Stimulated activated CD4-positive, alpha-beta T cell treated with anti-CD3 and anti-CD28 coated beads, TNF-alpha, amount 100 ng/mL, for 1 hour (primary cell): ENCODE measurements around the gene XIRP2.

Experiments used
- DNase-seq, 3 donors: peaks; one replicate each; pipeline ENCODE4 v3.0.0-alpha.2; 2020; ENCODE audit warnings: low read depth in 3 of 3, low spot score in 1 of 3

The XIRP2 gene, protein sequence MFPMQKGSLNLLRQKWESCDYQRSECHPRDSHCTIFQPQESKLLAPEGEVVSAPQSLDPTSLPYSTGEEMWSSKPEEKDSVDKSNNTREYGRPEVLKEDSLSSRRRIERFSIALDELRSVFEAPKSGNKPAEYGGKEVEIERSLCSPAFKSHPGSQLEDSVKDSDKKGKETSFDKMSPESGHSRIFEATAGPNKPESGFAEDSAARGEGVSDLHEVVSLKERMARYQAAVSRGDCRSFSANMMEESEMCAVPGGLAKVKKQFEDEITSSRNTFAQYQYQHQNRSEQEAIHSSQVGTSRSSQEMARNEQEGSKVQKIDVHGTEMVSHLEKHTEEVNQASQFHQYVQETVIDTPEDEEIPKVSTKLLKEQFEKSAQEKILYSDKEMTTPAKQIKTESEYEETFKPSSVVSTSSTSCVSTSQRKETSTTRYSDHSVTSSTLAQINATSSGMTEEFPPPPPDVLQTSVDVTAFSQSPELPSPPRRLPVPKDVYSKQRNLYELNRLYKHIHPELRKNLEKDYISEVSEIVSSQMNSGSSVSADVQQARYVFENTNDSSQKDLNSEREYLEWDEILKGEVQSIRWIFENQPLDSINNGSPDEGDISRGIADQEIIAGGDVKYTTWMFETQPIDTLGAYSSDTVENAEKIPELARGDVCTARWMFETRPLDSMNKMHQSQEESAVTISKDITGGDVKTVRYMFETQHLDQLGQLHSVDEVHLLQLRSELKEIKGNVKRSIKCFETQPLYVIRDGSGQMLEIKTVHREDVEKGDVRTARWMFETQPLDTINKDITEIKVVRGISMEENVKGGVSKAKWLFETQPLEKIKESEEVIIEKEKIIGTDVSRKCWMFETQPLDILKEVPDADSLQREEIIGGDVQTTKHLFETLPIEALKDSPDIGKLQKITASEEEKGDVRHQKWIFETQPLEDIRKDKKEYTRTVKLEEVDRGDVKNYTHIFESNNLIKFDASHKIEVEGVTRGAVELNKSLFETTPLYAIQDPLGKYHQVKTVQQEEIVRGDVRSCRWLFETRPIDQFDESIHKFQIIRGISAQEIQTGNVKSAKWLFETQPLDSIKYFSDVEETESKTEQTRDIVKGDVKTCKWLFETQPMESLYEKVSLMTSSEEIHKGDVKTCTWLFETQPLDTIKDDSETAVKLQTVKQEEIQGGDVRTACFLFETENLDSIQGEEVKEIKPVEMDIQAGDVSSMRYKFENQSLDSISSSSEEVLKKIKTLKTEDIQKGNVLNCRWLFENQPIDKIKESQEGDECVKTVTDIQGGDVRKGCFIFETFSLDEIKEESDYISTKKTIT (N-terminal part only)

DNA sequence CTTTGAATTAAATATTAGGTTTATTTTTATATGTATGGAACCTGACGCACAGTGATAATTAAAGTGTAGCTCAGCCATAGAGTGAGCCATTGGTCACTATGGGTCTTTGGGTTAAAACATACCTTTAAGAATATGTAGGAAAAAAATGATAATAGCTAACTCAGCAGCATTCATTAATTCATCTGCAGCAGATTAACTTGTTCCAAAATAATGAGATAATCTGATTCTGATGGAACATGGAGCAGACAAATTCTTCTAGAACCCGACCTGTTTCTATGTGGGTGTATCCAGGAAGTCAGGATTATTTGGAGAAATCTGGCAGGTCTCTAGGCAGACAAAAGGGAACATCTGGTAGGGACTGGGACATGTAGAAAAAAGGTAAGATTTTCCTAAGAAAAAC lies at the start of gene XIRP2:
Gene XIRP2, plus strand, starts transcription at position 301 of the 400 bp plus-strand sequence. CDS start 15,003 bp downstream, outside the sequence.
- DNase-seq: no peak

DNA sequence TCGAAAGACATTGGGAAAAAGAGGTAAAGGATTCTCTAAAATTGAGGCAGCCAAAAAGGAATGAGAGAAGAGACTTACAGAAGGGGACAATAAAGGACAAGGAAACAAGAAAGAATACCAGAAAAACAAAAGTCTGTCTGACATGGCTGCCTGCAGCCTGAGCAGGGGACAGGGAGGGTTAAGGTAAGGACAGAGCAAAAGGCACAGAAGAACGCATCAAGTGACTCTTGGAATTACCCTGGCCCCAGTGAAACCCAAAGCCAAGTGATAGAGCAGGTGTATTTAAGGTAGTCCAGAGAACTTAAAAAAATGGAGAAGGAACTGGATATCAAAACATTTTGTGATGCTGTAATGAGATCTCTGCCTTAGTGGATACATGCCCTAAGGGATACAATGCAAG lies 47.1 kb upstream of the XIRP2 start:
- no peak for DNase-seq

DNA sequence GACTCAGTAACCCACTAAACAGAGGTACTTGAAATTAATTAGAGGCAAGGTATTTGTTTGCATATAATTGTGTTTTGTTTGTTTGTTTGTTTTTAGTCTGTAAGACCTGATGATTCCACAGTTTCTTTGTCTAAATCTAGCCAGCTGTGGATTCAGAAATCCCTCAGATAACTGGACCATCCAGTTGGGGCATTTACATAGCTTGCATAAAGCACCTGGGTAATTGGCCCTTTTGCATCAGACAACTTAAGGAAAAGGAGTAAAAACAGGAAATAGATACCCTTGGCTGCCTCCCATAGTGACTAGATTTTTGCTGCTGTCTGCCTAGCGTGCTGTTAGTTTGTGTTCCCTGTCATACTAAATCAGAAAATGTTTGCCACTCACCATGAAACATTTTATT lies 46.6 kb upstream of the XIRP2 start:
- no peak for DNase-seq

DNA sequence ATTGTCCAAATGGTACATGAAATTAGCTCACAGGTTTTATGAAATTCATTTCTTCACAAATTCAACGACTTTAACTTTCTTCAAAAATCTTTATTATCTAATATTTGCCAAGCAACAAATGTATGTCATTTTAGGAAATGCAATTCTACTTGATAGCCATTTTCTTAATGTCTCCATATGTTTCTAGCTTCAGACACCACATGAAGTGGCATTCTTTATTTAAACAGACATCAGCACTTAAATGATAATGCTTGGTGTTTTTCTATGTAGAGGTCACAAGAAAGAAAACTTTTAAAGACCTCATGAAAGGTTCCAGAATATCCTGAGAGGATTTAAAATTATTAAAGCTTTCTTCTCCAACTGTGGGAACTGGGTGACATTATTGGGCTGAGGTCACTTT lies 44.2 kb upstream of the XIRP2 start:
- DNase-seq: no peak

DNA sequence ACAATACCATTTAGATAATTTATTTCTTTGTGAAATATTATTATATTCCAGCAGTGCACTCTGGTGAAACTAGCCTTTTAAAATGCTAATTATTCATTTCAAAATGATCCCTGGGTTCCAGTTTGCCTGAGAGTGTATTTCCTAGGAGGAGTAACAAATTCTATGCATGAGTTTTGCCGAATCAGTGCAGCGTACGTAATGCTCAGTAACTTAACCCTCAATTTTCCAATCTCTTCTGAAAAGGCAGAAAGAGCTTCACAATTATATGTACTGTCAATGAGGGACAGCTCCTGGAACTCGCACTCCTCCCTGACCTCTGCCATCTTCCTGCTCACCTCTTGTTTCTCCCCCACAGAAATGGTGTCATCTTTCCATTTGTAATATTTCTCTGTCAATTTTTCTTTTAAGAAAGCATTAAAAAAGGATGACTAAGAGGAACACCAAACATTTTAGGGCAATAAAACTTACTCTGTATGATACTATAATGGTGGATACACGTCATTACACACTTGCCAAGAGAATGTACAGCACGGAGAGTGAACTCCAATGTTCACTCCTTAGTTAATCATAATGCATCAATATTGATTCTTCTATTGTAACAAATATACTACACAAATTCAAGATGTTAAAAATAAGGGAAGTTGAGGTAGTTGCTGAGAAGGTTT lies 25.7 kb upstream of the XIRP2 start:
- no peak for DNase-seq

DNA sequence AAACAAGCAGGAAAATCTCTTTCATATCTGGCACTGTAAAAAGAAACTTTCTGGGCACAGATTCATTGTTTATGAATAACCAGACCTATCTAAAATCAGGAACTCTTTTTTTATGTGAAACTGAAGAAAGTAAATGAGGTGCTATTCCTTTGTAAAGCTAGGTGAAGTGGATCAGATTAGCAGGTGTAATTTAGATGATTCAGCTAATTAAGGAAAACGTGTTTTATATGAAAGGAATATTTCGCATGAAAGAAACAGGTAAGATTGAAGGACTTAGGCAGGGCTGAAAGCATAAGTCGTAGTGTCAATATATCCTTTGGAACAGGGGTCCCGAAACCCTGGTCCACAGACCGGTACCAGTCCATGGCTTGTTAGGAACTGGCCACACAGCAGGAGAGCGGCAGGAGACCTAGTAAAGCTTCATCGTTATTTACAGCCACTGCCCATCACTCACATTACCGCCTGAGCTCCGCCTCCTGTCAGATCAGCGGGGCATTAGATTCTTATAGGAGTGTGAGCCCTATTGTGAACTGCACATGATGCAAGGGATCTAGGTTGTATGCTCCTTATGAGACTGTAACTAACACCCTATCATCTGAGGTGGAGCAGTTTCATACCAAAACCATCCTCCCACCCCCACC lies 20.3 kb upstream of the XIRP2 start:
- DNase-seq: no peak

DNA sequence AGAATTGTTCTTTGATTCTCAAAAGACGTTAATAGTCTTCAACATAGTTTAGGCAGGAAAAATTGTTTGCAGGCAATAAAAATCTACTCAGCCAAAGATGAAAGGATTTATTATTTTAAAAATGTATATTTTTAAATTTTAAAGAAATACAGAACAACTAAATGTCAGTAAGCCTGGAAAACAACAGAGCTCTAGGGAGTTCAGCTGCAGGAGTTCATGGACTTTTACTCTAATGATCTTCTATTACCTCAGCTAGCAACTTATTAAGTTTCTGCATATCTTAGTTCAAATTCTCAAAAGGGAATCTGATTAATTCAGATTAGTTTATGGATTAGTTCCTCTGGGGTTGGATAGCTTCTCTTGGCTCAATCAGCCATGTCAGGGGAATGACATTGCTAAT lies 17.9 kb upstream of the XIRP2 start:
- no peak for DNase-seq

DNA sequence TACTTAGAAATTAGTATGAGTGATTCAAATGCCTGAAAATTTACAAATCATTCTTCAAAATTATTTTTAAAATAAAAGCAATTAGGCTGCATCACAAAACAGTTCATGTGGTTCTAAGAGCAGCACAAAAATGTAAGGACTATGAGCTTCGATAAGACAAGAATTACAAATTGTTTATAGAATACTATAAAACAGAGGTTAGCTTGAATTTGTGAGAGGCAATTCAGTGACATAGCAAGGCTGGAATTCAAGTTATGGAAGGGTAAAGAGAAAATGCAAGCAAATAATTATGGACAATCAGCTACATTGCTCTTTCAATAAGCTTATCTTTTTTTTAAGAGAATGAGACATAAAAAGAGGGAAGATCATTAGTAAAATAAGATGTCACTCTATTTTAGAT lies 7.1 kb upstream of the XIRP2 start:
- no peak for DNase-seq

DNA sequence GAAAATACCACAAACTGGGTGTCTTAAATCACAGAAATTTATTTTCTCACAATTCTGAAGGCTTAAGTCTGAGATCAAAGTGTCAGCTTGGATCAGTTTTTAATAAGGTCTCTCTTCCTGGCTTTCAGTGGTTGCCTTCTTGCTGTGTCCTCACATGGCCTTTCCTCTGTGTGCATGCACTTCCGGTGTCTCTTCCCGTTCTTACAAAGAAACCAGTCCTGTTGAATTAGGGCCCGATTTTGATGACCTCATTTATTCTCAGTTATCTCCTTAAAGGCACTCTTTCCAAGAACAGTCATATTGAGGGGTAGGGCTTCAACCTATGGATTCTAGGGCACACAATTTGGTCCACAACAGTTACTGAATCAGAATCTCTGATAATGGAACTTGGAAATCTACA lies 5.4 kb upstream of the XIRP2 start:
- no peak for DNase-seq

DNA sequence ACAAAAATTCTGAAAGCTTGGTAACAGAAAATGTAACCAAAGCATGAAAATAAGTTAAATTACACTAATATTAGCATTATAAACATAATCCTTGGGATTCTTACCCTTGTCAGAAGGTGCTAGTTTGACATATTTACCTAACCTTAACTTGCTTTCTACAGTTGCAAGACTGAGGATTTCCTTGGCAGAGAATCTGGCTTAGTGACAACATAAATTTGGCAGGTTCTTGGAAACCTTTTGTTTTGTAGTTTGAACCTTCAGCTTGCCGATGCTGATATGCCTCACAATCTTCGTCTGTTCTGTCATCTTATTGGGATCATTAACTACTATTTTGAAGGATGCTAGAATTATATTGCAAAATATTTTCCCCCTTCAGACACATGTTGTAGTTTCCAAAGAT lies 3.4 kb downstream of the XIRP2 start:
- DNase-seq: no peak

DNA sequence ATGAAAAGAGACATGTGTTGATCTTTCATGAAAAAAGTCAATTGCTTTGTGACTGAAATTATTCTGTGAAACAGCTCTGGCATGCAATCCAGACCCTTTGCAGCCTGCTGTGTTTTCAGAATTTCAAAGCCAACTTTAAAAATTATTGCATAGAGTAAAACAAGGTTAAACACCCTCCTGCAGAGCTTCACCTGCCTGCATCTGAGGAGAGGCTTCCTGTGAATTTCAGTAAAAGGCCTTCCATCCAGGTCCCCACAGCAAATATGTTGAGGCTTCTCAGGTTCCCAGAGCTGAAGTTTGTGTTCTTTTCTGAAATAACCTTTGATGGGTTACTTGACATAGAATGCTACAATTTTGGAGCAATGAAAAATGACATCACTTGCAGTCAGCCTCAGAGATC lies 4.1 kb downstream of the XIRP2 start:
- no peak for DNase-seq

DNA sequence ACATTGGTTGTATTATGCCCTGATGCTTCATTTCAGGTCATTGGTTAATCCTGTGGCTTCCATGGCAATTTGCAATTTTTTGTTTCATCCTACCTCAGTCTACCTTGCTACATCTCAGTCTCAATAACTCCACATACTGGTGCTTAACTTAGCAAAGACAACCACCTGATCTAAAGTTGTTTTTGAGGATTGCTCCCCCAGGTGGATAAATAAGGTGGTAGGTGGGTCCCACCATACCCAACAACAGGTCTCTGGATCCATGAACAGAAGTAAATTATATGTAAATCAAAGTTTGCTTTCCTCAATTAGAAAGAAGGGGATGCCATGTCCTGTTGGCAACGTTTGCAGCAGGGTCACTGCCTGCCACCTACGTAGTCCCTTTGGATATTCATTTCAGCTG lies 7.0 kb downstream of the XIRP2 start:
- no peak for DNase-seq

DNA sequence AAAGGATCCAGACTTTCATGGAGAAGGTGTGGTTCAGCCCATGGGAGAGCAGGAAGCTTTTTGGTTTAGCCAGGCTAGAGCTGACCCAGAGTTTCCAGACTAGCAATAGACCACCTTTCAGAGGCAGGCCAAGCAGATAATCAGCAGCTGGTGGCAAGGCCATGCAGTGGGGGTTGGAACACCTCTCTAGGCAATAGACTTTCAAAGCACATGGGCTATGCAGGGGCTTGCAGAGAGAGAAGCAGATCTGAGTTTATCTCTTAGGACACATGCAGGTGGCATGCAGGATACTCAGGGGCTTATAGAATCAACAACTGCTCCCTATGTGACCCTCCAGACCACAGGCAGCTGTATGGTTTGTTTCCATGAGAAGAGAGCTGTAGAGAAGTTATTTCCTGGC lies 9.4 kb downstream of the XIRP2 start:
- no peak for DNase-seq

DNA sequence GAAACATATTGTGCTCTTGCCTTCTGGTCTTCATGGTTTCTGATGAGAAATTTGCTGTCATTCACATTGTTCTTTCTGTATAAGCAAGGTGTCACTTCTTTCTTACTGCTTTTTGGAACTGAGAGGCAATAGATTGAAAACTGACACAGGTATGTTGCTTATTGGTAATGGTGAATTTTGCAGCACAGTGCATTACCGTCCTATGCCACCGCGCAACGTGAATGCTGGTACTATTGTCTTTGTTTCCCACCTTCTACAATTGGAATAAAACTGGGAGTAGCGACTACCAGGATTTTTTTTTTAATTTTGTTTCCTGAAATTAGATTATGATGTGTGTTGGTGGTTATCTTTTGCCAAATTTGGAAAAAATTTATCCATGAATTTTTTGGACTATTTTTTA lies 11.4 kb downstream of the XIRP2 start:
- DNase-seq: no peak

DNA sequence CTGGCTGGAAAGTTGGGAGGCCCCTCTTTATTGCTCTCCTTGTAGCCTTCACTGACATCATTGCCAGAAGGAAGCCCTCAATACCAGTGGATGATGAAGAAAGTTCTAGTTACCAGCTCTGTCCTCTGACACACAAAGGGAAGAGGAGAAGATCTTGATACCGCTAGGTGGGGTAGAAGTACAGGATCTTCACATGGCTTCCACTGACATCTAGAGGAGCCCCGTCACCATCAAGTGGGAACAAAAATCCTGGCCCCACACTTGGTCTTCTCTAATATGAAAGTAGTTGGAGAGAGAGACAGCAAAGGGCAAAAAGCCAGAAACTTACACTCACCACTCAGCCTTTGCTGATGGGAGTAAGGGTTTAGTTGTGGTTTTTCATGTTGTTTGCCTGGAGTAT lies 12.4 kb downstream of the XIRP2 start:
- no peak for DNase-seq

DNA sequence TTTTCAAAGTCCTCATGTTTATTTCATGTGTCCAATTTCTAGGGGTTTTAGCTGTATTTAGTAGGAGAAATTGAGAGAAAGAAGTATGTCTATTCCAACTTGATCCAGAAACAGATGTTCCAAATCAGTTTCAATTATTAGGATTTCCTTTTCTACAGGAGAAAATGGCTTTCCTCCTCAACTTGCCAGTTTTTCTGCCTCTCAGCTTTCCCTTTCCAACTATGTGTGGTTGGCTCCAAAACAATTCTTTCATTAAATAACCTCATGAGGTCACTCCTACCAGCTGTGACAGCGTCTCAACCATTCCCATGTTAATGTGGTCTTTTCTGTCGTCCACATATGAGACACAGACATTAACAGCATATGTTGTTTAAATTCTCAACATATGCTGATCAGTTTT lies 13.1 kb downstream of the XIRP2 start:
- DNase-seq: no peak

DNA sequence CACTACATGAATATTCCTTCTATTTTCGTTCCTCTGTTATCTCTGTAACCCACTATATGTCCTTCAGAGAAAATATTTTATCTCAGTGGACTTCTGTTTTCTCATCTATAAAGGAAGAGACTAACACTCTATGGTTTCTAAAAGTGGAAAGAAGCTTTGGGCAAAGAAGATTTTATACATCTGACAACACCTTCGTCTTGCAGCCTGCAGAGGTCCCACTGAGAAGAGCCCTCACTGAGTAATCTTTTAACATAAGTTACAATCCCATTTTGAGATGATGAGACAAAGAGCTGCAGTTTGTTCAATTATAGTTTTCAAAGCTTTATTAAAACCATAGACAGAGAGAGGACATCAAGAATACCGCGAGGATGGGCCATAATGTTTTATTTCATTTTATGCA lies 28.7 kb downstream of the XIRP2 start:
- DNase-seq: no peak

DNA sequence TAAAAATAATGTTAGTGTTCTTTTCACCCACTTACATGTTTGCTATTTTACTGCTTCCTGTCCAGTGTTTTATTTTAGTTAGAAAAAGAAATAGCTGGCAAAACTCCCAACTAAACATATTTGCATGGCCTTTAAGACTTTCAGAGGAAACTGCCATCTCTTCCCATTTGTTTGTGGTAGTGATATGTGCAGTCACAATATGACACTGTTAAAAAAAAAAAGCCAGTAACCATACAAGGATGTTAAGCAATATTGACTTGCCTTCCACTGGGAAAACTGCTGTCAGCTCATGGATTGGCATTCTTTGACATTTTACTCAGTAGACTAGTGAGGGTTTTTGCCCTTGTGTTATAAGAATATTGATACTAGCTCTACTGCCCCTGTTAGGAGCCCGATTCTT lies 29.1 kb downstream of the XIRP2 start:
- no peak for DNase-seq

DNA sequence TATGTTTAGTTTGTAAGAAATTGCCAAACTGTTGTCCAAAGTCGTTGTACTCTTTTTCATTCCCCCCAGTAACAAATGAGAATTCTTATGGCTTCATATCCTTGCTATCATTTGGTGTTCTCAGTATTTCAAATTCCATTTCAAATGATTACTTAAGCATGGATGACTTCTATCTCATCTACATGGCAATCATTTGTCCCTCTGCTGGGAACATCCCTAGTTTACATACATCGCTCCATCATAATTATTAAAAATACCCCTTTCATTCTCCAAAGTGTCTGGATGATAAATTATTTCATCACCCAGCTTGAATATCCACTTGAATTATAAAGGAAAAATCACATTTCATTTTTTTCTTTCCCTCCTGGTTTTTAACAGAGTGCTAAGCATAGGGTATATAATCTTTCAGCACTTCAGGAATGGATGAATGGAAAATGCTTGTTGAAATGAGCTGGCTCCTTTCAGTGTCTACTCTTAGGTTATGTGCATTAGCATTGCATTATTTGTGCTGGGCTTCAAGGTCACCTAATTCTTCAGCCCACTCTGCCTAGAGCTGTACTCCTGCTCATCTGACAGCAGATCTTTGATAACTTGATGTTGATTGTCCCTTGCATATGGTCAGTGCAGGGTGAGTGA lies 33.1 kb downstream of the XIRP2 start:
- DNase-seq: no peak

DNA sequence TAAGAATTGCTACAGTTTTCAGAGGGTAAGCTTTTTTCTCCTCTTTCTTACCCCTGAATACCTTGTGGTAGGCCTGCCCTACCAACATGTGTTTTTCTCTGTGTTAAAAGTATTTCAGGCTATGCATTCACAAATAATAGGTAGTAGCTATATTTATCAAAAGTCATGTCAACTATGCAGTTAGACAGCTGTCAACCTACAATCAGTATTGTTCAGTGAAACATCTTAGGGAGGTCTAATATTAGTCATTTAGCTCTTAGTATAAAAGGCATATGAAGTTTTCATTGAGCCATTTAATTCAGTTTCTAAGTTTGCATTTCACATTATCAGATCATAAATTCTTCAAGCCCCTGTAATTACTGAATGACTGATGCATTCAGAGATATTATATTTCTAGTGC lies 36.7 kb downstream of the XIRP2 start:
- DNase-seq: no peak
